ENCODE measurements around the gene DDX24. TPM values are rescaled to one million over a fixed set of nuclear protein-coding genes. Genes with fewer than 3 reads are reported as not detected.
A peak's percentile ranks its signal among the peaks of the same experiment; 100 is the strongest.

The DDX24 gene
- polyA plus RNA-seq, 4 donors, result 35.1 to 103 (median 57.9) TPM

GRCh38 chr14:94036313-94037167, 44.5 kb downstream of the DDX24 start:
- Histone ChIP-seq H3K4me1 (ENCODE audit: control insufficient read depth in 3 of 3, insufficient read depth in 2 of 3, low read depth in 1 of 3, low read length in 2 of 3) (no peaks in the 10 kb centered on the region), H3K36me3 (ENCODE audit: control insufficient read depth in 3 of 3, insufficient read depth in 2 of 3, low read depth in 1 of 3, low read length in 3 of 3) (peaks cover 0 to 10% (median 0%) of the 10 kb centered on the region in 3 donors), H3K4me3 (ENCODE audit: low read depth in 1 of 3, low read length in 3 of 3) (no peak overlapping the region), H3K9me3 (ENCODE audit: control insufficient read depth in 2 of 2, insufficient read depth in 1 of 2, low read depth in 1 of 2, low read length in 1 of 2) (peaks cover 0 to 8% of the 10 kb centered on the region in 2 donors), H3K27me3 (ENCODE audit: control insufficient read depth in 3 of 3, insufficient read depth in 3 of 3, low read length in 3 of 3) (no peaks in the 10 kb centered on the region), H3K27ac (ENCODE audit: low read depth in 1 of 3, low read length in 2 of 3) (no peak overlapping the region)
- FAIRE-seq (no peak), DNase-seq (peak; percentile 75 to 78)
- WGBS, 3 donors, result 25 to 35% (median 25%) methylated on average over 12 of the region's 12 CpGs

GRCh38 chr14:94034886-94035285, 46.1 kb downstream of the DDX24 start:
- no peaks in the 10 kb centered on the region for H3K4me1 ChIP-seq (ENCODE audit: control insufficient read depth in 3 of 3, insufficient read depth in 2 of 3, low read depth in 1 of 3, low read length in 2 of 3)
- DNase-seq (no peak), FAIRE-seq (no peak)
- H3K9me3 ChIP-seq (ENCODE audit: control insufficient read depth in 2 of 2, insufficient read depth in 1 of 2, low read depth in 1 of 2, low read length in 1 of 2), result peaks cover 0 to 8% of the 10 kb centered on the region in 2 donors
- no peak overlapping the region for H3K4me3 ChIP-seq (ENCODE audit: low read depth in 1 of 3, low read length in 3 of 3)
- H3K27ac ChIP-seq (ENCODE audit: low read depth in 1 of 3, low read length in 2 of 3), result no peak overlapping the region
- H3K36me3 ChIP-seq (ENCODE audit: control insufficient read depth in 3 of 3, insufficient read depth in 2 of 3, low read depth in 1 of 3, low read length in 3 of 3), result peaks cover 0 to 8% (median 0%) of the 10 kb centered on the region in 3 donors
- no peaks in the 10 kb centered on the region for H3K27me3 ChIP-seq (ENCODE audit: control insufficient read depth in 3 of 3, insufficient read depth in 3 of 3, low read length in 3 of 3)
- 93 to 100% (median 95%) methylated on average over 3 of the region's 3 CpGs for WGBS, 3 donors

- no peaks in the 10 kb centered on the region for H3K36me3 ChIP-seq (ENCODE audit: control insufficient read depth in 3 of 3, insufficient read depth in 2 of 3, low read depth in 1 of 3, low read length in 3 of 3)
- H3K27ac ChIP-seq (ENCODE audit: low read depth in 1 of 3, low read length in 2 of 3), result no peak overlapping the region
- H3K4me3 ChIP-seq (ENCODE audit: low read depth in 1 of 3, low read length in 3 of 3), result no peak overlapping the region
- no peak for FAIRE-seq
- WGBS, 3 donors, result 46 to 68% (median 63%) methylated on average over 7 of the region's 7 CpGs
- H3K9me3 ChIP-seq (ENCODE audit: control insufficient read depth in 2 of 2, insufficient read depth in 1 of 2, low read depth in 1 of 2, low read length in 1 of 2), result peaks cover 0 to 8% of the 10 kb centered on the region in 2 donors
- peak in 1 of 2 donors; percentile 41 for DNase-seq
- no peaks in the 10 kb centered on the region for H3K27me3 ChIP-seq (ENCODE audit: control insufficient read depth in 3 of 3, insufficient read depth in 3 of 3, low read length in 3 of 3)
- no peaks in the 10 kb centered on the region for H3K4me1 ChIP-seq (ENCODE audit: control insufficient read depth in 3 of 3, insufficient read depth in 2 of 3, low read depth in 1 of 3, low read length in 2 of 3)
Observed at GRCh38 chr14:94031883-94032279, 49.1 kb downstream of the DDX24 start.

GRCh38 chr14:94031161-94031882, 49.7 kb downstream of the DDX24 start:
- Histone ChIP-seq H3K36me3 (ENCODE audit: control insufficient read depth in 3 of 3, insufficient read depth in 2 of 3, low read depth in 1 of 3, low read length in 3 of 3) (no peaks in the 10 kb centered on the region), H3K27me3 (ENCODE audit: control insufficient read depth in 3 of 3, insufficient read depth in 3 of 3, low read length in 3 of 3) (no peaks in the 10 kb centered on the region), H3K27ac (ENCODE audit: low read depth in 1 of 3, low read length in 2 of 3) (no peak overlapping the region), H3K9me3 (ENCODE audit: control insufficient read depth in 2 of 2, insufficient read depth in 1 of 2, low read depth in 1 of 2, low read length in 1 of 2) (peaks cover 0 to 8% of the 10 kb centered on the region in 2 donors), H3K4me3 (ENCODE audit: low read depth in 1 of 3, low read length in 3 of 3) (no peak overlapping the region), H3K4me1 (ENCODE audit: control insufficient read depth in 3 of 3, insufficient read depth in 2 of 3, low read depth in 1 of 3, low read length in 2 of 3) (no peaks in the 10 kb centered on the region)
- no peak for DNase-seq
- 82 to 89% (median 84%) methylated on average over 8 of the region's 8 CpGs for WGBS, 3 donors
- no peak for FAIRE-seq

- Histone ChIP-seq H3K36me3 (ENCODE audit: control insufficient read depth in 3 of 3, insufficient read depth in 2 of 3, low read depth in 1 of 3, low read length in 3 of 3) (no peaks in the 10 kb centered on the region), H3K27me3 (ENCODE audit: control insufficient read depth in 3 of 3, insufficient read depth in 3 of 3, low read length in 3 of 3) (no peaks in the 10 kb centered on the region), H3K27ac (ENCODE audit: low read depth in 1 of 3, low read length in 2 of 3) (no peak overlapping the region), H3K9me3 (ENCODE audit: control insufficient read depth in 2 of 2, insufficient read depth in 1 of 2, low read depth in 1 of 2, low read length in 1 of 2) (peaks cover 0 to 8% of the 10 kb centered on the region in 2 donors), H3K4me1 (ENCODE audit: control insufficient read depth in 3 of 3, insufficient read depth in 2 of 3, low read depth in 1 of 3, low read length in 2 of 3) (no peaks in the 10 kb centered on the region), H3K4me3 (ENCODE audit: low read depth in 1 of 3, low read length in 3 of 3) (no peak overlapping the region)
- no peak for DNase-seq
- FAIRE-seq, result no peak
- WGBS, 3 donors, result 90 to 94% (median 93%) methylated on average over 14 of the region's 14 CpGs
Observed at GRCh38 chr14:94030571-94030970, 50.4 kb downstream of the DDX24 start.

GRCh38 chr14:94029671-94030203, 51.3 kb downstream of the DDX24 start:
- Histone ChIP-seq H3K4me3 (ENCODE audit: low read depth in 1 of 3, low read length in 3 of 3) (no peak overlapping the region), H3K36me3 (ENCODE audit: control insufficient read depth in 3 of 3, insufficient read depth in 2 of 3, low read depth in 1 of 3, low read length in 3 of 3) (no peaks in the 10 kb centered on the region), H3K4me1 (ENCODE audit: control insufficient read depth in 3 of 3, insufficient read depth in 2 of 3, low read depth in 1 of 3, low read length in 2 of 3) (no peaks in the 10 kb centered on the region), H3K27ac (ENCODE audit: low read depth in 1 of 3, low read length in 2 of 3) (no peak overlapping the region), H3K9me3 (ENCODE audit: control insufficient read depth in 2 of 2, insufficient read depth in 1 of 2, low read depth in 1 of 2, low read length in 1 of 2) (peaks cover 0 to 6% of the 10 kb centered on the region in 2 donors), H3K27me3 (ENCODE audit: control insufficient read depth in 3 of 3, insufficient read depth in 3 of 3, low read length in 3 of 3) (no peaks in the 10 kb centered on the region)
- WGBS, 3 donors, result 76 to 85% (median 79%) methylated on average over 7 of the region's 7 CpGs
- DNase-seq (no peak), FAIRE-seq (no peak)

GRCh38 chr14:94029265-94029664, 51.7 kb downstream of the DDX24 start:
- FAIRE-seq (no peak), DNase-seq (peak in 1 of 2 donors; percentile 35)
- Histone ChIP-seq H3K9me3 (ENCODE audit: control insufficient read depth in 2 of 2, insufficient read depth in 1 of 2, low read depth in 1 of 2, low read length in 1 of 2) (peaks cover 0 to 1% of the 10 kb centered on the region in 2 donors), H3K4me1 (ENCODE audit: control insufficient read depth in 3 of 3, insufficient read depth in 2 of 3, low read depth in 1 of 3, low read length in 2 of 3) (no peaks in the 10 kb centered on the region), H3K36me3 (ENCODE audit: control insufficient read depth in 3 of 3, insufficient read depth in 2 of 3, low read depth in 1 of 3, low read length in 3 of 3) (no peaks in the 10 kb centered on the region), H3K27ac (ENCODE audit: low read depth in 1 of 3, low read length in 2 of 3) (no peak overlapping the region), H3K27me3 (ENCODE audit: control insufficient read depth in 3 of 3, insufficient read depth in 3 of 3, low read length in 3 of 3) (no peaks in the 10 kb centered on the region), H3K4me3 (ENCODE audit: low read depth in 1 of 3, low read length in 3 of 3) (no peak overlapping the region)
- WGBS, 3 donors, result 13 to 48% (median 45%) methylated on average over 4 of the region's 4 CpGs

GRCh38 chr14:94028450-94028826, 52.6 kb downstream of the DDX24 start:
- whole genome bisulfite sequencing, 3 donors, result 69 to 71% (median 71%) methylated on average over 4 of the region's 4 CpGs
- Histone ChIP-seq H3K4me1 (ENCODE audit: control insufficient read depth in 3 of 3, insufficient read depth in 2 of 3, low read depth in 1 of 3, low read length in 2 of 3) (no peaks in the 10 kb centered on the region), H3K4me3 (ENCODE audit: low read depth in 1 of 3, low read length in 3 of 3) (no peak overlapping the region), H3K27ac (ENCODE audit: low read depth in 1 of 3, low read length in 2 of 3) (no peak overlapping the region), H3K27me3 (ENCODE audit: control insufficient read depth in 3 of 3, insufficient read depth in 3 of 3, low read length in 3 of 3) (no peaks in the 10 kb centered on the region), H3K9me3 (ENCODE audit: control insufficient read depth in 2 of 2, insufficient read depth in 1 of 2, low read depth in 1 of 2, low read length in 1 of 2) (no peaks in the 10 kb centered on the region), H3K36me3 (ENCODE audit: control insufficient read depth in 3 of 3, insufficient read depth in 2 of 3, low read depth in 1 of 3, low read length in 3 of 3) (no peaks in the 10 kb centered on the region)
- no peak for FAIRE-seq
- peak in 1 of 2 donors; percentile 24 for DNase-seq
